Vein endothelial cell (primary cell): ENCODE results near the gene KRTAP9-8. TPM values are rescaled to one million over a fixed set of nuclear protein-coding genes. Genes with fewer than 3 reads are reported as not detected.

Experiments used
- small RNA-seq: library from RNA; depleted of rRNA; stranded (forward); fragments of <200 nt; gene quantifications from one replicate; pipeline ENCODE3, GENCODE V24; 2012
- total RNA-seq: library from RNA; depleted of rRNA; stranded (reverse); fragments of >200 nt; gene quantifications from 2 replicates; pipeline ENCODE4 v1.2.3, GENCODE V29; 2012

Gene KRTAP9-8
- total RNA-seq: not detected in 2 replicates

GRCh38 chr17:41237949-41238437 lies at the start of gene KRTAP9-8:
Gene KRTAP9-8 (plus strand): TSS chr17:41237999. CDS start chr17:41238052, 53 bp downstream.

GRCh38 chr17:41189837-41190318 lies 47.9 kb upstream of the KRTAP9-8 start, which contains the start of gene KRTAP9-1:
Gene KRTAP9-1 (plus strand): TSS chr17:41189887. CDS start chr17:41189887, 0 bp downstream.

GRCh38 chr17:41226598-41227095 lies 11.2 kb upstream of the KRTAP9-8 start, which contains the start of gene KRTAP9-2:
Gene KRTAP9-2 (plus strand): TSS chr17:41226648. CDS start chr17:41226655, 7 bp downstream.

GRCh38 chr17:41232399-41233105 lies 5.2 kb upstream of the KRTAP9-8 start, which contains the start of gene KRTAP9-3:
Gene KRTAP9-3 (plus strand): TSS chr17:41232449. CDS start chr17:41232502, 53 bp downstream.

GRCh38 chr17:41249637-41250240 lies 11.9 kb downstream of the KRTAP9-8 start, which contains the start of gene KRTAP9-4:
Gene KRTAP9-4 (plus strand): TSS chr17:41249687. CDS start chr17:41249721, 34 bp downstream.

GRCh38 chr17:41255381-41256290 lies 17.8 kb downstream of the KRTAP9-8 start, which contains the start of gene KRTAP9-9:
Gene KRTAP9-9 (plus strand): TSS chr17:41255384.

DNA sequence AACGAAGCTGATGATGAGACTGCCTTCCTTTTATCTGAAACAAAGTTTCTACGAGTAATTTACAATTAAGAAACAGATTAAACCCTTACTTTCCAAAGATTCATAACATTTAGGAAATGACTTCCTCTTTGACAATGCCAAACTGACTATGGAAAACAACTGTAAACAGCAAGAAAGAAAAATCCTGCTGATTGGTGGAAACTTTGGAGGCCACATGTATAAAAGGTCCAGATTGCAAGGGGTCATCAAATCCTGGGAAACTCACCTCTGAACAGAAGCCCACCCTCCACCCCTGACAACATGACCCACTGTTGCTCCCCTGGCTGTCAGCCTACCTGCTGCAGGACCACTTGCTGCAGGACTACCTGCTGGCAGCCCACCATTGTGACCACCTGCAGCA lies 27.3 kb downstream of the KRTAP9-8 start, which contains the start of gene KRTAP9-6:
Gene KRTAP9-6, plus strand, starts transcription at position 301 of the 400 bp plus-strand sequence. Its CDS starts 0 bp downstream, at position 301.

DNA sequence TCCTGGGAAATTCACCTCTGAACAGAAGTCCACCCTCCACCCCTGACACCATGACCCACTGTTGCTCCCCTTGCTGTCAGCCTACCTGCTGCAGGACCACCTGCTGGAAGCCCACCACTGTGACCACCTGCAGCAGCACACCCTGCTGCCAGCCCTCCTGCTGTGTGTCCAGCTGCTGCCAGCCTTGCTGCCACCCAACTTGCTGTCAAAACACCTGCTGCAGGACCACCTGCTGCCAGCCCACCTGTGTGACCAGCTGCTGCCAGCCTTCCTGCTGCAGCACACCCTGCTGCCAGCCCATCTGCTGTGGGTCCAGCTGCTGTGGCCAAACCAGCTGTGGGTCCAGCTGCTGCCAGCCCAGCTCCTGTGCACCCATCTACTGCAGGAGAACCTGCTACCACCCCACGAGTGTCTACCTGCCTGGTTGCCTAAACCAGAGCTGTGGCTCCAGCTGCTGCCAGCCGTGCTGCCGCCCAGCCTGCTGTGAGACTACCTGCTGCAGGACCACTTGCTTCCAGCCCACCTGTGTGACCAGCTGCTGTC lies 37.9 kb downstream of the KRTAP9-8 start, which contains the start of gene KRTAP9-7:
Gene KRTAP9-7, plus strand, starts transcription at position 51 of the 543 bp plus-strand sequence. Its CDS starts 0 bp downstream, at position 51.

Small RNA genes lying within 50 kb of the gene (small RNA-seq; reads per million reads assigned to genes)
- gene KRTAP9-10P: not detected

Other genes starting within 250 kb of the KRTAP9-8 start
- not detected in 2 replicates for gene KRTAP3-3, start 243.8 kb upstream of the KRTAP9-8 start, total RNA-seq
- not detected in 2 replicates for gene KRTAP3-2, start 238.1 kb upstream of the KRTAP9-8 start, total RNA-seq
- gene KRTAP3-1, start 228.9 kb upstream of the KRTAP9-8 start, total RNA-seq: not detected in 2 replicates
- not detected in 2 replicates for gene KRTAP1-5, start 210.8 kb upstream of the KRTAP9-8 start, total RNA-seq
- gene KRTAP1-4, start 207.8 kb upstream of the KRTAP9-8 start, total RNA-seq: not detected in 2 replicates
- gene KRTAP1-3, start 203.1 kb upstream of the KRTAP9-8 start, total RNA-seq: not detected in 2 replicates
- not detected in 2 replicates for gene KRTAP1-1, start 196.5 kb upstream of the KRTAP9-8 start, total RNA-seq
- not detected in 2 replicates for gene KRTAP2-1, start 190.7 kb upstream of the KRTAP9-8 start, total RNA-seq
- not detected in 2 replicates for gene KRTAP2-2, start 182.8 kb upstream of the KRTAP9-8 start, total RNA-seq
- not detected in 2 replicates for gene KRTAP2-3, start 177.9 kb upstream of the KRTAP9-8 start, total RNA-seq
- gene KRTAP2-4, start 172.1 kb upstream of the KRTAP9-8 start, total RNA-seq: not detected in 2 replicates
- gene KRTAP4-7, start 153.8 kb upstream of the KRTAP9-8 start, total RNA-seq: not detected in 2 replicates
- not detected in 2 replicates for gene KRTAP4-8, start 139.9 kb upstream of the KRTAP9-8 start, total RNA-seq
- not detected in 2 replicates for gene KRTAP4-16, start 135.8 kb upstream of the KRTAP9-8 start, total RNA-seq
- not detected in 2 replicates for gene KRTAP4-9, start 132.6 kb upstream of the KRTAP9-8 start, total RNA-seq
- gene KRTAP4-11, start 119.6 kb upstream of the KRTAP9-8 start, total RNA-seq: not detected in 2 replicates
- not detected in 2 replicates for gene KRTAP4-12, start 113.8 kb upstream of the KRTAP9-8 start, total RNA-seq
- not detected in 2 replicates for gene KRTAP4-6, start 97.5 kb upstream of the KRTAP9-8 start, total RNA-seq
- gene KRTAP4-5, start 88.2 kb upstream of the KRTAP9-8 start, total RNA-seq: not detected in 2 replicates
- not detected in 2 replicates for gene KRTAP4-4, start 77.3 kb upstream of the KRTAP9-8 start, total RNA-seq
- gene KRTAP4-3, start 69.8 kb upstream of the KRTAP9-8 start, total RNA-seq: not detected in 2 replicates
- not detected in 2 replicates for gene KRTAP4-2, start 59.8 kb upstream of the KRTAP9-8 start, total RNA-seq
- gene KRTAP4-1, start 53.1 kb upstream of the KRTAP9-8 start, total RNA-seq: not detected in 2 replicates
- gene KRTAP9-1, start 48.1 kb upstream of the KRTAP9-8 start, total RNA-seq: not detected in 2 replicates
- not detected in 2 replicates for gene KRTAP9-2, start 11.4 kb upstream of the KRTAP9-8 start, total RNA-seq
- gene KRTAP9-3, start 5.5 kb upstream of the KRTAP9-8 start, total RNA-seq: not detected in 2 replicates
- gene KRTAP9-4, start 11.7 kb downstream of the KRTAP9-8 start, total RNA-seq: not detected in 2 replicates
- gene KRTAP9-9, start 17.4 kb downstream of the KRTAP9-8 start, total RNA-seq: not detected in 2 replicates
- gene KRTAP9-6, start 27.4 kb downstream of the KRTAP9-8 start, total RNA-seq: not detected in 2 replicates
- not detected in 2 replicates for gene KRTAP9-7, start 37.7 kb downstream of the KRTAP9-8 start, total RNA-seq
- not detected in 2 replicates for gene KRTAP29-1, start 64.9 kb downstream of the KRTAP9-8 start, total RNA-seq
- gene KRTAP16-1, start 71.3 kb downstream of the KRTAP9-8 start, total RNA-seq: not detected in 2 replicates
- gene KRTAP17-1, start 77.7 kb downstream of the KRTAP9-8 start, total RNA-seq: not detected in 2 replicates
- gene KRT33A, start 112.8 kb downstream of the KRTAP9-8 start, total RNA-seq: not detected in 2 replicates
- not detected in 2 replicates for gene KRT33B, start 131.8 kb downstream of the KRTAP9-8 start, total RNA-seq
- gene KRT34, start 144.3 kb downstream of the KRTAP9-8 start, total RNA-seq: not detected in 2 replicates
- not detected in 2 replicates for gene KRT31, start 159.6 kb downstream of the KRTAP9-8 start, total RNA-seq
- gene KRT37, start 186.6 kb downstream of the KRTAP9-8 start, total RNA-seq: not detected in 2 replicates
- gene KRT38, start 203.0 kb downstream of the KRTAP9-8 start, total RNA-seq: not detected in 2 replicates
- not detected in 2 replicates for gene KRT32, start 229.4 kb downstream of the KRTAP9-8 start, total RNA-seq
- gene KRT35, start 243.2 kb downstream of the KRTAP9-8 start, total RNA-seq: not detected in 2 replicates